ENCODE data around the gene CYP27B1. TPM values are rescaled to one million over a fixed set of nuclear protein-coding genes. Genes with fewer than 3 reads are reported as not detected.

The CYP27B1 gene
- total and polyA plus RNA-seq, 9 of the 15 experiments (the other 6 are each of a cell fraction or from before 2014, with no cell fraction given): 0.18 to 4.2 (median 1.8) TPM

DNA sequence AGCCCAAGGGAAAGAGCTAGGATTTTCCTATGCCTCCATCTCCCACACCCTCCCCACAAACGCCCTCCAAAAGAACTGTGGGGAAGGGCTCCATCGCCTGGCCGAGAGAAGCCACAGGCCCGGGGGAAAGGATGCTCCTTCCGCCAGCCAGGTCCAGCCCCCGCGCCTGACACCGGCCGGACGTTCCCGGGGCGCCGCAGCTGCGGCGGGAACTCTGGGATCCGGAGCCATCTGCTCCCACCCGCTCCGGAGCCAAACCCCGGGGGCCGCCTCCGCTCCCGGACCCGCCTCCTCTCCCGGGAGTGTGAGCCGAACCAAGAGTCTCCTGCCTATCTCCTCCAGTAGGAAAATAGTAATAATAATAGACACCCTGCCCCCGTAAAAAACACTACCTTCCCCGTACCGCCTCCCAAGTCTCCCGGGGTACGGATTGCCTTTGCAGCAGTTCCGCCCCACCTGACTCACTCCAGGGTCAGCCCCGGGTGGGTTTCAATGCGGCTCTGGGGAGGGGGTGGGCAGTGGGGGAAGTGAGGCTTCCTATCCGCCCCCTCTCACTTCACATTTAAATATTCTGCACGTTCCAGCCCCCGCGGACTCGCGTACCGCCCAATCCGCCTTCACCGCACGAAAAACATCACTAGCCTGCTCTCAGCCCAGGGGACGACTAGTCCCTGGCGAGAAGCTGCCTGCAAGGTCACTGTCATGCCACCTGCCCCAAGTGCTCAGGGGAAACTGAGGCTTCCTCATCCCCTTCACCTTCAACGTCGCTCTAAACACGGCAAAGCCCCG, 30.7 kb downstream of the CYP27B1 start (continued):
- TF ChIP-seq NR1H2 (CRISPR knock-in tag; IDR thresholded peaks at IDR 0.05) (no peak), SLC30A9 (CRISPR knock-in tag; IDR thresholded peaks at IDR 0.05) (no peak), ZNF830 (CRISPR knock-in tag; IDR thresholded peaks at IDR 0.05) (no peak), ZNF12 (CRISPR knock-in tag; IDR thresholded peaks at IDR 0.05) (no peak), ZNF584 (CRISPR knock-in tag; IDR thresholded peaks at IDR 0.05; ENCODE audit: low read depth) (no peak), ZNF174 (CRISPR knock-in tag; IDR thresholded peaks at IDR 0.05) (no peak), ZEB2 (IDR thresholded peaks at IDR 0.05) (0 out of 2 replicates have a peak, but pooled peaks have one; percentile 31), ZNF668 (CRISPR knock-in tag; IDR thresholded peaks at IDR 0.05) (no peak), TEAD2 (tag; IDR thresholded peaks at IDR 0.05) (no peak), ZNF551 (CRISPR knock-in tag; IDR thresholded peaks at IDR 0.05) (no peak), EP300 (IDR thresholded peaks at IDR 0.05; ENCODE audit: low read length) (no peak), SAFB (IDR thresholded peaks at IDR 0.05; ENCODE audit: borderline replicate concordance, low read depth, low read length) (no peak), ZNF431 (CRISPR knock-in tag; IDR thresholded peaks at IDR 0.05) (no peak)
- TF ChIP-seq, protein P1, sequence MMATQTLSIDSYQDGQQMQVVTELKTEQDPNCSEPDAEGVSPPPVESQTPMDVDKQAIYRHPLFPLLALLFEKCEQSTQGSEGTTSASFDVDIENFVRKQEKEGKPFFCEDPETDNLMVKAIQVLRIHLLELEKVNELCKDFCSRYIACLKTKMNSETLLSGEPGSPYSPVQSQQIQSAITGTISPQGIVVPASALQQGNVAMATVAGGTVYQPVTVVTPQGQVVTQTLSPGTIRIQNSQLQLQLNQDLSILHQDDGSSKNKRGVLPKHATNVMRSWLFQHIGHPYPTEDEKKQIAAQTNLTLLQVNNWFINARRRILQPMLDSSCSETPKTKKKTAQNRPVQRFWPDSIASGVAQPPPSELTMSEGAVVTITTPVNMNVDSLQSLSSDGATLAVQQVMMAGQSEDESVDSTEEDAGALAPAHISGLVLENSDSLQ (IDR thresholded peaks at IDR 0.05): no peak
- TF ChIP-seq, protein P2, sequence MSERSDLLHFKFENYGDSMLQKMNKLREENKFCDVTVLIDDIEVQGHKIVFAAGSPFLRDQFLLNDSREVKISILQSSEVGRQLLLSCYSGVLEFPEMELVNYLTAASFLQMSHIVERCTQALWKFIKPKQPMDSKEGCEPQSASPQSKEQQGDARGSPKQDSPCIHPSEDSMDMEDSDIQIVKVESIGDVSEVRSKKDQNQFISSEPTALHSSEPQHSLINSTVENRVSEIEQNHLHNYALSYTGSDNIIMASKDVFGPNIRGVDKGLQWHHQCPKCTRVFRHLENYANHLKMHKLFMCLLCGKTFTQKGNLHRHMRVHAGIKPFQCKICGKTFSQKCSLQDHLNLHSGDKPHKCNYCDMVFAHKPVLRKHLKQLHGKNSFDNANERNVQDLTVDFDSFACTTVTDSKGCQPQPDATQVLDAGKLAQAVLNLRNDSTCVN (CRISPR knock-in tag; IDR thresholded peaks at IDR 0.05): no peak
- TF ChIP-seq, protein P3, sequence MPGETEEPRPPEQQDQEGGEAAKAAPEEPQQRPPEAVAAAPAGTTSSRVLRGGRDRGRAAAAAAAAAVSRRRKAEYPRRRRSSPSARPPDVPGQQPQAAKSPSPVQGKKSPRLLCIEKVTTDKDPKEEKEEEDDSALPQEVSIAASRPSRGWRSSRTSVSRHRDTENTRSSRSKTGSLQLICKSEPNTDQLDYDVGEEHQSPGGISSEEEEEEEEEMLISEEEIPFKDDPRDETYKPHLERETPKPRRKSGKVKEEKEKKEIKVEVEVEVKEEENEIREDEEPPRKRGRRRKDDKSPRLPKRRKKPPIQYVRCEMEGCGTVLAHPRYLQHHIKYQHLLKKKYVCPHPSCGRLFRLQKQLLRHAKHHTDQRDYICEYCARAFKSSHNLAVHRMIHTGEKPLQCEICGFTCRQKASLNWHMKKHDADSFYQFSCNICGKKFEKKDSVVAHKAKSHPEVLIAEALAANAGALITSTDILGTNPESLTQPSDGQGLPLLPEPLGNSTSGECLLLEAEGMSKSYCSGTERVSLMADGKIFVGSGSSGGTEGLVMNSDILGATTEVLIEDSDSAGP (CRISPR knock-in tag; IDR thresholded peaks at IDR 0.05): no peak
- TF ChIP-seq, protein P4, sequence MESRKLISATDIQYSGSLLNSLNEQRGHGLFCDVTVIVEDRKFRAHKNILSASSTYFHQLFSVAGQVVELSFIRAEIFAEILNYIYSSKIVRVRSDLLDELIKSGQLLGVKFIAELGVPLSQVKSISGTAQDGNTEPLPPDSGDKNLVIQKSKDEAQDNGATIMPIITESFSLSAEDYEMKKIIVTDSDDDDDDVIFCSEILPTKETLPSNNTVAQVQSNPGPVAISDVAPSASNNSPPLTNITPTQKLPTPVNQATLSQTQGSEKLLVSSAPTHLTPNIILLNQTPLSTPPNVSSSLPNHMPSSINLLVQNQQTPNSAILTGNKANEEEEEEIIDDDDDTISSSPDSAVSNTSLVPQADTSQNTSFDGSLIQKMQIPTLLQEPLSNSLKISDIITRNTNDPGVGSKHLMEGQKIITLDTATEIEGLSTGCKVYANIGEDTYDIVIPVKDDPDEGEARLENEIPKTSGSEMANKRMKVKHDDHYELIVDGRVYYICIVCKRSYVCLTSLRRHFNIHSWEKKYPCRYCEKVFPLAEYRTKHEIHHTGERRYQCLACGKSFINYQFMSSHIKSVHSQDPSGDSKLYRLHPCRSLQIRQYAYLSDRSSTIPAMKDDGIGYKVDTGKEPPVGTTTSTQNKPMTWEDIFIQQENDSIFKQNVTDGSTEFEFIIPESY (CRISPR knock-in tag; IDR thresholded peaks at IDR 0.05): no peak
- TF ChIP-seq, protein P5, sequence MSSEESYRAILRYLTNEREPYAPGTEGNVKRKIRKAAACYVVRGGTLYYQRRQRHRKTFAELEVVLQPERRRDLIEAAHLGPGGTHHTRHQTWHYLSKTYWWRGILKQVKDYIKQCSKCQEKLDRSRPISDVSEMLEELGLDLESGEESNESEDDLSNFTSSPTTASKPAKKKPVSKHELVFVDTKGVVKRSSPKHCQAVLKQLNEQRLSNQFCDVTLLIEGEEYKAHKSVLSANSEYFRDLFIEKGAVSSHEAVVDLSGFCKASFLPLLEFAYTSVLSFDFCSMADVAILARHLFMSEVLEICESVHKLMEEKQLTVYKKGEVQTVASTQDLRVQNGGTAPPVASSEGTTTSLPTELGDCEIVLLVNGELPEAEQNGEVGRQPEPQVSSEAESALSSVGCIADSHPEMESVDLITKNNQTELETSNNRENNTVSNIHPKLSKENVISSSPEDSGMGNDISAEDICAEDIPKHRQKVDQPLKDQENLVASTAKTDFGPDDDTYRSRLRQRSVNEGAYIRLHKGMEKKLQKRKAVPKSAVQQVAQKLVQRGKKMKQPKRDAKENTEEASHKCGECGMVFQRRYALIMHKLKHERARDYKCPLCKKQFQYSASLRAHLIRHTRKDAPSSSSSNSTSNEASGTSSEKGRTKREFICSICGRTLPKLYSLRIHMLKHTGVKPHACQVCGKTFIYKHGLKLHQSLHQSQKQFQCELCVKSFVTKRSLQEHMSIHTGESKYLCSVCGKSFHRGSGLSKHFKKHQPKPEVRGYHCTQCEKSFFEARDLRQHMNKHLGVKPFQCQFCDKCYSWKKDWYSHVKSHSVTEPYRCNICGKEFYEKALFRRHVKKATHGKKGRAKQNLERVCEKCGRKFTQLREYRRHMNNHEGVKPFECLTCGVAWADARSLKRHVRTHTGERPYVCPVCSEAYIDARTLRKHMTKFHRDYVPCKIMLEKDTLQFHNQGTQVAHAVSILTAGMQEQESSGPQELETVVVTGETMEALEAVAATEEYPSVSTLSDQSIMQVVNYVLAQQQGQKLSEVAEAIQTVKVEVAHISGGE (CRISPR knock-in tag; IDR thresholded peaks at IDR 0.05): peak in 1 of 3 experiments; percentile 39; a peak in 1 of 6 replicates
